HG02885 (cell line): ENCODE results near the gene PPL.

ENCODE experiments used
- ATAC-seq: cut with Tn5 transposase; IDR thresholded peaks from one replicate; pipeline ENCODE4 v1.9.1; 2021; ENCODE audit warnings: mild to moderate bottlenecking; ENCODE audit not compliant: unreplicated experiment, poor library complexity

The PPL gene

GRCh38 chr16:4891097-4891885, 45.7 kb downstream of the PPL start:
- no peak for ATAC-seq

- ATAC-seq = no peak
Observed at GRCh38 chr16:4890686-4891085, 46.3 kb downstream of the PPL start.

GRCh38 chr16:4890026-4890425, 46.9 kb downstream of the PPL start:
- no peak for ATAC-seq

GRCh38 chr16:4888428-4889135, 48.4 kb downstream of the PPL start:
- no peak for ATAC-seq

GRCh38 chr16:4886151-4886550, 50.8 kb downstream of the PPL start:
- no peak for ATAC-seq

- no peak for ATAC-seq
Observed at GRCh38 chr16:4884972-4885874, 51.7 kb downstream of the PPL start.

- no peak for ATAC-seq
Observed at GRCh38 chr16:4884209-4884608, 52.7 kb downstream of the PPL start.

GRCh38 chr16:4883501-4883900, 53.4 kb downstream of the PPL start:
- ATAC-seq = no peak

- ATAC-seq = no peak
Observed at GRCh38 chr16:4882633-4883285, 54.2 kb downstream of the PPL start.

- no peak for ATAC-seq
Observed at GRCh38 chr16:4882000-4882632, 54.8 kb downstream of the PPL start.

- no peak for ATAC-seq
Observed at GRCh38 chr16:4880006-4880580, 56.9 kb downstream of the PPL start.

- no peak for ATAC-seq
Observed at GRCh38 chr16:4879049-4879448, 57.9 kb downstream of the PPL start.

GRCh38 chr16:4877380-4877685, 59.6 kb downstream of the PPL start:
- ATAC-seq = no peak

- ATAC-seq = no peak
Observed at GRCh38 chr16:4876646-4877379, 60.1 kb downstream of the PPL start.

GRCh38 chr16:4874666-4875065, 62.3 kb downstream of the PPL start:
- ATAC-seq = no peak

GRCh38 chr16:4873091-4873490, 63.9 kb downstream of the PPL start:
- ATAC-seq = no peak

- no peak for ATAC-seq
Observed at GRCh38 chr16:4871071-4871470, 65.9 kb downstream of the PPL start.

GRCh38 chr16:4870138-4870671, 66.7 kb downstream of the PPL start:
- ATAC-seq = no peak
